Ishikawa (cell line): ENCODE data around the gene NEXN.

Experiments used
- CEBPB ChIP-seq: IDR thresholded peaks from 2 replicates; pipeline ENCODE4 v1.6.1; 2012
- CREB1 ChIP-seq: IDR thresholded peaks from 2 replicates; pipeline ENCODE4 v1.6.1; 2012; ENCODE audit warnings: low read depth
- EGR1 ChIP-seq: IDR thresholded peaks from 2 replicates; pipeline ENCODE4 v1.6.1; 2012
- EP300 ChIP-seq: IDR thresholded peaks from 2 replicates; pipeline ENCODE4 v1.6.1; 2012; ENCODE audit warnings: borderline replicate concordance
- FOXM1 ChIP-seq: IDR thresholded peaks from 2 replicates; pipeline ENCODE4 v1.6.1; 2012; ENCODE audit warnings: low read depth, borderline replicate concordance
- MAX ChIP-seq: IDR thresholded peaks from 2 replicates; pipeline ENCODE4 v1.6.1; 2012
- NFIC ChIP-seq: IDR thresholded peaks from 2 replicates; pipeline ENCODE4 v1.6.1; 2012
- RAD21 ChIP-seq: IDR thresholded peaks from 2 replicates; pipeline ENCODE4 v1.6.1; 2012; ENCODE audit warnings: low read depth
- TAF1 ChIP-seq: IDR thresholded peaks from 2 replicates; pipeline ENCODE4 v1.6.1; 2012; ENCODE audit warnings: low read depth, mild to moderate bottlenecking
- TCF12 ChIP-seq: IDR thresholded peaks from 2 replicates; pipeline ENCODE4 v1.6.1; 2012; ENCODE audit warnings: low read depth
- TEAD4 ChIP-seq: IDR thresholded peaks from 2 replicates; pipeline ENCODE4 v1.6.1; 2012
- USF1 ChIP-seq: IDR thresholded peaks from 2 replicates; pipeline ENCODE4 v1.6.1; 2012
- YY1 ChIP-seq: IDR thresholded peaks from 2 replicates; pipeline ENCODE4 v1.6.1; 2012; ENCODE audit warnings: low read depth
- ZBTB7A ChIP-seq: IDR thresholded peaks from 2 replicates; pipeline ENCODE4 v1.6.1; 2012; ENCODE audit warnings: low read depth
- TF ChIP-seq, protein P1 (sequence below): IDR thresholded peaks from 2 replicates; pipeline ENCODE4 v1.6.1; 2012; ENCODE audit warnings: low read depth, mild to moderate bottlenecking

The NEXN gene

DNA sequence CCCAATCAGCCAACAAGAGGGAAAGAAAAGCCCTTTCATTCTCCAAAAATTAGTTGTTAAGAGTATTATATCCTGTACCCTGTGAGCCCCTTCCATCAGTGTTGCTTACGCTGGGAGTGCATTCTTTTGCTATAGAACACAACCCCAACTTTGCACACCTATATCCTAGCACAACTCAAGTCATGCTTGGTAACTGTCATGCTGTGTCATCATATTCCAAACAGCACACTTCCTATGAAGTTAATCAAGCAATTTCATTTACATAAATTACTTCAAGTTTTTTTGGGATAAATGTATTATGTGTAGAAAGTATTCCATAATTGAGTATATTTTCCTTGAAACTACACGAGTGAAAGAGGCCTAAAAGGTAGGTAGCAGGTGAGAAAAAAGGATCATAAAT is 70.4 kb downstream of the NEXN start:
- TF ChIP-seq EP300, result no peak
- TF ChIP-seq TCF12, result no peak
- no peak for TF ChIP-seq NFIC
- no peak for TF ChIP-seq MAX
- no peak for TF ChIP-seq RAD21
- no peak for TF ChIP-seq ZBTB7A
- no peak for TF ChIP-seq EGR1
- TF ChIP-seq CREB1, result no peak
- TF ChIP-seq TAF1, result no peak
- TF ChIP-seq, protein P1, sequence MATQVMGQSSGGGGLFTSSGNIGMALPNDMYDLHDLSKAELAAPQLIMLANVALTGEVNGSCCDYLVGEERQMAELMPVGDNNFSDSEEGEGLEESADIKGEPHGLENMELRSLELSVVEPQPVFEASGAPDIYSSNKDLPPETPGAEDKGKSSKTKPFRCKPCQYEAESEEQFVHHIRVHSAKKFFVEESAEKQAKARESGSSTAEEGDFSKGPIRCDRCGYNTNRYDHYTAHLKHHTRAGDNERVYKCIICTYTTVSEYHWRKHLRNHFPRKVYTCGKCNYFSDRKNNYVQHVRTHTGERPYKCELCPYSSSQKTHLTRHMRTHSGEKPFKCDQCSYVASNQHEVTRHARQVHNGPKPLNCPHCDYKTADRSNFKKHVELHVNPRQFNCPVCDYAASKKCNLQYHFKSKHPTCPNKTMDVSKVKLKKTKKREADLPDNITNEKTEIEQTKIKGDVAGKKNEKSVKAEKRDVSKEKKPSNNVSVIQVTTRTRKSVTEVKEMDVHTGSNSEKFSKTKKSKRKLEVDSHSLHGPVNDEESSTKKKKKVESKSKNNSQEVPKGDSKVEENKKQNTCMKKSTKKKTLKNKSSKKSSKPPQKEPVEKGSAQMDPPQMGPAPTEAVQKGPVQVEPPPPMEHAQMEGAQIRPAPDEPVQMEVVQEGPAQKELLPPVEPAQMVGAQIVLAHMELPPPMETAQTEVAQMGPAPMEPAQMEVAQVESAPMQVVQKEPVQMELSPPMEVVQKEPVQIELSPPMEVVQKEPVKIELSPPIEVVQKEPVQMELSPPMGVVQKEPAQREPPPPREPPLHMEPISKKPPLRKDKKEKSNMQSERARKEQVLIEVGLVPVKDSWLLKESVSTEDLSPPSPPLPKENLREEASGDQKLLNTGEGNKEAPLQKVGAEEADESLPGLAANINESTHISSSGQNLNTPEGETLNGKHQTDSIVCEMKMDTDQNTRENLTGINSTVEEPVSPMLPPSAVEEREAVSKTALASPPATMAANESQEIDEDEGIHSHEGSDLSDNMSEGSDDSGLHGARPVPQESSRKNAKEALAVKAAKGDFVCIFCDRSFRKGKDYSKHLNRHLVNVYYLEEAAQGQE, result no peak
- no peak for TF ChIP-seq USF1
- TF ChIP-seq FOXM1, result no peak
- TF ChIP-seq CEBPB, result no peak

DNA sequence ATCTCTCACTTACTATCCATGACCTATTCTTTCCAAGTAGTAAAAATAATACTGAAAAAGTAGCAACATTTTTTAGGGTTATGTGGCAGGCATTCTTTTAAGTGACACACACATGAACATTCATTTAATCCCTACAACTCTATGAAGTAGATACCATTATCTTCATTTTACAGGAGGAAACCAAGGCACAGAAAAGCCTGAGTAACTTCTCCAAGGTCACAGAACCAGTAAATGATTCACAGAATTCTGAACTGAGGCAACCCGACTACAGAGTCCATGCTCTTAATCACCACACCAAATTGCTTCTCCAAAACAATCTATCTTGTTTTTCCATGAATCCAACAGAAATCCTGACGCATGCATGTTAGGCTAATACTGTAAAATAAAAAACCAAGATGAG is 73.0 kb downstream of the NEXN start:
- TF ChIP-seq RAD21, result no peak
- TF ChIP-seq EGR1, result no peak
- no peak for TF ChIP-seq ZBTB7A
- no peak for TF ChIP-seq EP300
- no peak for TF ChIP-seq MAX
- TF ChIP-seq TCF12, result no peak
- no peak for TF ChIP-seq TEAD4
- no peak for TF ChIP-seq FOXM1
- TF ChIP-seq, protein P1, result no peak
- TF ChIP-seq NFIC, result no peak
- TF ChIP-seq YY1, result no peak
- no peak for TF ChIP-seq USF1
- TF ChIP-seq CEBPB, result no peak
- TF ChIP-seq CREB1, result no peak
- TF ChIP-seq TAF1, result no peak

GRCh38 chr1:77966291-77966690 is 77.9 kb downstream of the NEXN start:
- TF ChIP-seq EGR1 (no peak), MAX (no peak), RAD21 (no peak), CREB1 (no peak), EP300 (no peak), ZBTB7A (no peak), NFIC (no peak), FOXM1 (no peak), USF1 (no peak), YY1 (no peak), TCF12 (no peak), CEBPB (no peak), TEAD4 (no peak), TAF1 (no peak)
- TF ChIP-seq, protein P1, result no peak

GRCh38 chr1:77970192-77970591 is 81.8 kb downstream of the NEXN start:
- no peak for TF ChIP-seq TCF12
- no peak for TF ChIP-seq CREB1
- no peak for TF ChIP-seq EP300
